ENCODE measurements around the gene ZNF436.

DNA sequence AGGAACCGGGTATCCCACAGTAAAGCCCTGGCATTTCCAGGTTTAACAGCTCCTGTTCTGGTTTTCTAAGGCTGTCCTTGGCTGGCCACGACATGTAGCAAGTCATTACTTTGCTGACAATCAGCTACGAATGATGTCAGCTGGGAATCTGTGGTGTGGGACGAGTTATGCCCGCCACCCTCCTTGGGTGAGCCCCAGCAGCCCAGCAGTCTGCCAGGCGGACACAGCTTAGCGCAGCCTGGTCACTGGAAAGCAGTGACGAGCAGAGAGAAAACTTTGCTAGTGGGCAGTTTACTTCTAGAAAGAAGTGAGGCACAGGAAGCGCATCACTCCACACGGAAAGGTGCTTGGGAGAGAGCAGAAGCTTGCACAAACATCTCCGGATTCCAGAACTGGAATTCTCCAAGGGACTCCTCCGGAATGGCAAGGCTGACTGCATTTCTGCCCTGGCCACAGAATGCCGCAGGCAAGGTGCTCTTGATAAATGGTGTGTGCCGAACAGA is 15.5 kb upstream of the ZNF436 start:
- TF ChIP-seq EZH2 (IDR thresholded peaks at IDR 0.05; ENCODE audit: insufficient read depth, poor library complexity, severe bottlenecking) (no peak), EZH2phosphoT487 (IDR thresholded peaks at IDR 0.05; ENCODE audit: insufficient read depth, low read depth) (no peak)
